Measurements from ENCODE around the gene TMPRSS11D. TPM values are rescaled to one million over a fixed set of nuclear protein-coding genes. Genes with fewer than 3 reads are reported as not detected.
A peak's percentile ranks its signal among the peaks of the same experiment; 100 is the strongest.

The TMPRSS11D gene
- total and polyA plus RNA-seq, 2 experiments from 2014 or later = not detected

DNA sequence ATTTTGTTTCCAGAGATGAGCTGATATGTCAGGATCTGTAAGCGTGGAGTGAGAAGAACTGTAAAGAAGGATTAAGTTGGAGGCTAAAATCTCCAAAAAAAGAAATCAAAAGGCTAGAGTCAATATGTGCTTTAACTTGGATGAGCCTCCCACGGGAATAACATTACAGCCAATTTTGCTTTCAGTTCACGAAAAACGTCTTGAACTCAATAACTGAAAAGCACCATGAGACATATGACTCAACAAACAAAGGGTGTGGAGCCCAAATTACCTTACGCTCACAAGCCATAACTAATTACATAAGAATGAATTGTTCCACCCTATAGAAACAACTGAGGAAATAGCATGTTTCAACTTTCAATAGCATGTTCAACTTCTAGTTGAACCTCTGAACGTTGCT, 22.3 kb downstream of the TMPRSS11D start:
- 48 to 54% methylated on average over 6 of the region's 6 CpGs for WGBS, 2 experiments (ENCODE audit: low coverage in 1 of 2, low lambda C conversion rate in 2 of 2, missing lambda C conversion rate in 2 of 2)
- DNase-seq = peak; percentile 32
- Histone ChIP-seq H3K9me2 (ENCODE audit: insufficient read depth) (no peaks in the 10 kb centered on the region), H3K9me3 (ENCODE audit: low read depth) (no peaks in the 10 kb centered on the region), H4K20me1 (ENCODE audit: insufficient read depth) (no peaks in the 10 kb centered on the region), H3K36me3 (ENCODE audit: low read depth) (no peaks in the 10 kb centered on the region), H3F3A (ENCODE audit: insufficient read depth) (no peaks in the 10 kb centered on the region), H3K79me2 (ENCODE audit: insufficient read depth) (no peaks in the 10 kb centered on the region), H3K9ac (no peak overlapping the region), H3K27me3 (replicated peaks; ENCODE audit: insufficient read depth) (no peaks in the 10 kb centered on the region), H2AFZ (no peak overlapping the region), H3K4me3 (no peak overlapping the region), H3K27ac (no peak overlapping the region), H3K4me2 (ENCODE audit: unreplicated experiment) (peak overlapping the region; percentile 16), H3K4me1 (ENCODE audit: insufficient read depth) (no peaks in the 10 kb centered on the region)
- in situ Hi-C loops (cut with MboI) = no loop called here
- TF ChIP-seq EZH2phosphoT487 (IDR thresholded peaks at IDR 0.05; ENCODE audit: insufficient read depth, low read depth) (no peak), EZH2 (IDR thresholded peaks at IDR 0.05; ENCODE audit: insufficient read depth, poor library complexity, severe bottlenecking) (no peak)

GRCh38 chr4:67853336-67853735, 30.5 kb downstream of the TMPRSS11D start:
- Histone ChIP-seq H3K27ac (no peak overlapping the region), H3K4me3 (no peak overlapping the region), H3K9ac (no peak overlapping the region), H3K9me3 (ENCODE audit: low read depth) (no peaks in the 10 kb centered on the region), H3K4me2 (ENCODE audit: unreplicated experiment) (no peak overlapping the region), H2AFZ (no peak overlapping the region), H3K9me2 (ENCODE audit: insufficient read depth) (no peaks in the 10 kb centered on the region), H4K20me1 (ENCODE audit: insufficient read depth) (no peaks in the 10 kb centered on the region), H3F3A (ENCODE audit: insufficient read depth) (no peaks in the 10 kb centered on the region), H3K27me3 (replicated peaks; ENCODE audit: insufficient read depth) (no peaks in the 10 kb centered on the region), H3K79me2 (ENCODE audit: insufficient read depth) (no peaks in the 10 kb centered on the region), H3K36me3 (ENCODE audit: low read depth) (no peaks in the 10 kb centered on the region), H3K4me1 (ENCODE audit: insufficient read depth) (no peaks in the 10 kb centered on the region)
- 64 to 74% methylated on average over 2 of the region's 2 CpGs for WGBS, 2 experiments (ENCODE audit: low coverage in 1 of 2, low lambda C conversion rate in 2 of 2, missing lambda C conversion rate in 2 of 2)
- no peak for DNase-seq
- no peak for TF ChIP-seq EZH2phosphoT487 (IDR thresholded peaks at IDR 0.05; ENCODE audit: insufficient read depth, low read depth)
- no peak for TF ChIP-seq EZH2 (IDR thresholded peaks at IDR 0.05; ENCODE audit: insufficient read depth, poor library complexity, severe bottlenecking)
- in situ Hi-C loops (cut with MboI) = no loop called here

- H4K20me1 ChIP-seq (ENCODE audit: insufficient read depth) = no peaks in the 10 kb centered on the region
Measured at GRCh38 chr4:67820903-67821302, 62.9 kb downstream of the TMPRSS11D start.

GRCh38 chr4:67810011-67810410, 73.8 kb downstream of the TMPRSS11D start:
- H3K27ac ChIP-seq = no peak overlapping the region
- no peaks in the 10 kb centered on the region for H3K36me3 ChIP-seq (ENCODE audit: low read depth)
- no peaks in the 10 kb centered on the region for H3K4me1 ChIP-seq (ENCODE audit: insufficient read depth)
- no peak overlapping the region for H3K4me3 ChIP-seq
- H3K9me3 ChIP-seq (ENCODE audit: low read depth) = no peaks in the 10 kb centered on the region
- no peaks in the 10 kb centered on the region for H4K20me1 ChIP-seq (ENCODE audit: insufficient read depth)
- TF ChIP-seq EZH2phosphoT487 (IDR thresholded peaks at IDR 0.05; ENCODE audit: insufficient read depth, low read depth) = no peak
- no peak for TF ChIP-seq EZH2 (IDR thresholded peaks at IDR 0.05; ENCODE audit: insufficient read depth, poor library complexity, severe bottlenecking)
- H2AFZ ChIP-seq = no peak overlapping the region
- H3K9ac ChIP-seq = no peak overlapping the region
- DNase-seq = no peak
- in situ Hi-C loops (cut with MboI) = no loop called here
- H3K9me2 ChIP-seq (ENCODE audit: insufficient read depth) = no peaks in the 10 kb centered on the region
- H3K79me2 ChIP-seq (ENCODE audit: insufficient read depth) = no peaks in the 10 kb centered on the region
- no peak overlapping the region for H3K4me2 ChIP-seq (ENCODE audit: unreplicated experiment)
- WGBS, 2 experiments (ENCODE audit: low coverage in 1 of 2, low lambda C conversion rate in 2 of 2, missing lambda C conversion rate in 2 of 2) = 88 to 93% methylated on average over 1 of the region's 1 CpG
- H3F3A ChIP-seq (ENCODE audit: insufficient read depth) = no peaks in the 10 kb centered on the region
- H3K27me3 ChIP-seq (replicated peaks; ENCODE audit: insufficient read depth) = no peaks in the 10 kb centered on the region

More at GRCh38 chr4:67820903-67821302, 62.9 kb downstream of the TMPRSS11D start:
- H3K79me2 ChIP-seq (ENCODE audit: insufficient read depth) = no peaks in the 10 kb centered on the region
- H3K4me2 ChIP-seq (ENCODE audit: unreplicated experiment) = no peak overlapping the region
- no peaks in the 10 kb centered on the region for H3K36me3 ChIP-seq (ENCODE audit: low read depth)
- no peak overlapping the region for H2AFZ ChIP-seq
- 90 to 95% methylated on average over 2 of the region's 2 CpGs for WGBS, 2 experiments (ENCODE audit: low coverage in 1 of 2, low lambda C conversion rate in 2 of 2, missing lambda C conversion rate in 2 of 2)
- in situ Hi-C loops (cut with MboI) = no loop called here
- no peaks in the 10 kb centered on the region for H3K4me1 ChIP-seq (ENCODE audit: insufficient read depth)
- no peaks in the 10 kb centered on the region for H3K9me2 ChIP-seq (ENCODE audit: insufficient read depth)
- H3K27me3 ChIP-seq (replicated peaks; ENCODE audit: insufficient read depth) = no peaks in the 10 kb centered on the region
- no peaks in the 10 kb centered on the region for H3F3A ChIP-seq (ENCODE audit: insufficient read depth)
- TF ChIP-seq EZH2phosphoT487 (IDR thresholded peaks at IDR 0.05; ENCODE audit: insufficient read depth, low read depth) (no peak), EZH2 (IDR thresholded peaks at IDR 0.05; ENCODE audit: insufficient read depth, poor library complexity, severe bottlenecking) (no peak)
- no peak overlapping the region for H3K4me3 ChIP-seq
- no peak for DNase-seq
- no peak overlapping the region for H3K9ac ChIP-seq
- no peaks in the 10 kb centered on the region for H3K9me3 ChIP-seq (ENCODE audit: low read depth)
- no peak overlapping the region for H3K27ac ChIP-seq

GRCh38 chr4:67809502-67809901, 74.3 kb downstream of the TMPRSS11D start:
- Histone ChIP-seq H3K9me2 (ENCODE audit: insufficient read depth) (no peaks in the 10 kb centered on the region), H3K4me1 (ENCODE audit: insufficient read depth) (no peaks in the 10 kb centered on the region), H3K79me2 (ENCODE audit: insufficient read depth) (no peaks in the 10 kb centered on the region), H3K27ac (no peak overlapping the region), H3K9me3 (ENCODE audit: low read depth) (no peaks in the 10 kb centered on the region), H4K20me1 (ENCODE audit: insufficient read depth) (no peaks in the 10 kb centered on the region), H3K36me3 (ENCODE audit: low read depth) (no peaks in the 10 kb centered on the region), H3K4me3 (no peak overlapping the region), H3K9ac (no peak overlapping the region), H3K27me3 (replicated peaks; ENCODE audit: insufficient read depth) (no peaks in the 10 kb centered on the region), H3K4me2 (ENCODE audit: unreplicated experiment) (no peak overlapping the region), H2AFZ (no peak overlapping the region), H3F3A (ENCODE audit: insufficient read depth) (no peaks in the 10 kb centered on the region)
- 68 to 75% methylated on average over 7 of the region's 7 CpGs for WGBS, 2 experiments (ENCODE audit: low coverage in 1 of 2, low lambda C conversion rate in 2 of 2, missing lambda C conversion rate in 2 of 2)
- no peak for DNase-seq
- in situ Hi-C loops (cut with MboI) = no loop called here
- TF ChIP-seq EZH2phosphoT487 (IDR thresholded peaks at IDR 0.05; ENCODE audit: insufficient read depth, low read depth) (no peak), EZH2 (IDR thresholded peaks at IDR 0.05; ENCODE audit: insufficient read depth, poor library complexity, severe bottlenecking) (no peak)
